Karpas-422 (cell line): ENCODE results near the gene CINP. TPM values are rescaled to one million over a fixed set of nuclear protein-coding genes. Genes with fewer than 3 reads are reported as not detected.
"Not testable (repeated sequence)": the region's sequence is repeated elsewhere in the genome, so short reads cannot be mapped to it uniquely, and the experiment has no call there.

Experiments used
- DNase-seq: peaks from one replicate; pipeline ENCODE4 v3.0.0-alpha.2; 2015
- H2AFZ ChIP-seq: fragments of 200-600 bp; sonication (generic); 2 replicates; pipeline ENCODE4 v1.6.1; 2014; ENCODE audit warnings: antibody characterized with exemption, low read length, mixed read lengths
- H3K27ac ChIP-seq: fragments of 200-600 bp; sonication (generic); 2 replicates; pipeline ENCODE4 v1.5.1; 2014; ENCODE audit warnings: mild to moderate bottlenecking, low read length, moderate library complexity
- H3K27me3 ChIP-seq: fragments of 200-600 bp; sonication (generic); 2 replicates; pipeline ENCODE4 v1.6.1; 2014; ENCODE audit warnings: low read length, mixed read lengths
- H3K36me3 ChIP-seq: fragments of 200-600 bp; sonication (generic); 2 replicates; pipeline ENCODE4 v1.6.1; 2014; ENCODE audit warnings: low read length, mixed read lengths; ENCODE audit not compliant: insufficient read depth
- H3K4me1 ChIP-seq: fragments of 200-600 bp; sonication (generic); 2 replicates; pipeline ENCODE4 v1.6.1; 2014; ENCODE audit warnings: mild to moderate bottlenecking, low read length, mixed read lengths
- H3K4me2 ChIP-seq: fragments of 200-600 bp; sonication (generic); 2 replicates; pipeline ENCODE4 v1.6.1; 2014; ENCODE audit warnings: low read length, low read depth, mild to moderate bottlenecking; ENCODE audit not compliant: poor library complexity, severe bottlenecking
- H3K4me3 ChIP-seq: fragments of 200-600 bp; sonication (generic); 2 replicates; pipeline ENCODE4 v1.5.1; 2014; ENCODE audit warnings: mild to moderate bottlenecking, antibody characterized with exemption, low read length, mixed read lengths
- H3K79me2 ChIP-seq: fragments of 200-600 bp; sonication (generic); 2 replicates; pipeline ENCODE4 v1.6.1; 2014; ENCODE audit warnings: mild to moderate bottlenecking, low read length, mixed read lengths
- H3K9ac ChIP-seq: fragments of 200-600 bp; sonication (generic); 2 replicates; pipeline ENCODE4 v1.6.0; 2014; ENCODE audit warnings: low read length
- H3K9me2 ChIP-seq: fragments of 200-600 bp; sonication (generic), shearing (Covaris generic); replicated peaks from 2 replicates; pipeline ENCODE4 v1.6.0; 2014; ENCODE audit warnings: mild to moderate bottlenecking, low read length, moderate library complexity; ENCODE audit not compliant: insufficient read depth
- H3K9me3 ChIP-seq: fragments of 300-700, 200-600 bp; sonication (generic); 2 replicates; pipeline ENCODE4 v1.6.1; 2014; ENCODE audit warnings: low read length, mixed read lengths
- H4K20me1 ChIP-seq: fragments of 200-600 bp; sonication (generic); 2 replicates; pipeline ENCODE4 v1.6.1; 2014; ENCODE audit warnings: mild to moderate bottlenecking, antibody characterized with exemption, low read length, low read depth; ENCODE audit not compliant: insufficient read depth
- total RNA-seq: library from RNA; depleted of rRNA; stranded (reverse); fragments of >200 nt; shearing (Covaris generic); gene quantifications from 2 replicates; pipeline ENCODE4 v1.2.3, GENCODE V29; 2014; ENCODE audit warnings: low replicate concordance

CINP gene
- total RNA-seq, 1 experiment from 2014 or later, result 37.9 TPM

- peaks cover 60% of the 10 kb centered on the region for H3K4me1 ChIP-seq
- H3K27me3 ChIP-seq, result no peaks in the 10 kb centered on the region
- H3K36me3 ChIP-seq, result 0 out of 2 replicates have a peak, but pooled peaks cover under 1% of the 10 kb centered on the region
- H3K4me3 ChIP-seq, result peak overlapping the region; percentile 71
- H4K20me1 ChIP-seq, result no peaks in the 10 kb centered on the region
- peak overlapping the region; percentile 96 for H3K4me2 ChIP-seq
- DNase-seq, result peak; percentile 98
- H2AFZ ChIP-seq, result peak overlapping the region; percentile 97
- peaks cover 27% of the 10 kb centered on the region for H3K79me2 ChIP-seq
- H3K9me2 ChIP-seq, result no peaks in the 10 kb centered on the region
- H3K27ac ChIP-seq, result no peak overlapping the region
- no peaks in the 10 kb centered on the region for H3K9me3 ChIP-seq
- H3K9ac ChIP-seq, result peak overlapping the region; percentile 73
Observed at GRCh38 chr14:102316743-102317563, 45.7 kb downstream of the CINP start.

GRCh38 chr14:102316338-102316742 is 46.4 kb downstream of the CINP start:
- Histone ChIP-seq H3K79me2 (peaks cover 21% of the 10 kb centered on the region), H3K4me2 (peak overlapping the region; percentile 96), H3K36me3 (no peaks in the 10 kb centered on the region), H3K27me3 (no peaks in the 10 kb centered on the region), H3K9me3 (no peaks in the 10 kb centered on the region), H3K9ac (peak overlapping the region; percentile 73), H2AFZ (peak overlapping the region; percentile 97), H3K27ac (no peak overlapping the region), H4K20me1 (no peaks in the 10 kb centered on the region), H3K4me3 (peak overlapping the region; percentile 71), H3K9me2 (no peaks in the 10 kb centered on the region), H3K4me1 (peaks cover 59% of the 10 kb centered on the region)
- peak; percentile 77 for DNase-seq

- DNase-seq, result no peak
- H4K20me1 ChIP-seq, result no peaks in the 10 kb centered on the region
- peaks cover 9% of the 10 kb centered on the region for H3K79me2 ChIP-seq
- no peaks in the 10 kb centered on the region for H3K27me3 ChIP-seq
- no peak overlapping the region for H3K9ac ChIP-seq
- no peaks in the 10 kb centered on the region for H3K9me3 ChIP-seq
- H3K4me1 ChIP-seq, result peaks cover 47% of the 10 kb centered on the region
- no peak overlapping the region; the same call in 1 of the 2 replicates for H3K4me3 ChIP-seq
- H3K4me2 ChIP-seq, result no peak overlapping the region
- H3K36me3 ChIP-seq, result no peaks in the 10 kb centered on the region
- H3K27ac ChIP-seq, result no peak overlapping the region
- H3K9me2 ChIP-seq, result no peaks in the 10 kb centered on the region
- no peak overlapping the region for H2AFZ ChIP-seq
Observed at GRCh38 chr14:102315121-102315520, 47.6 kb downstream of the CINP start.

- Histone ChIP-seq H3K36me3 (no peaks in the 10 kb centered on the region), H3K27ac (no peak overlapping the region), H3K4me3 (peak overlapping the region; percentile 71), H3K4me2 (peak overlapping the region; percentile 88), H3K4me1 (peaks cover 47% of the 10 kb centered on the region), H3K79me2 (peaks cover 6% of the 10 kb centered on the region), H3K9ac (peak overlapping the region; percentile 63), H4K20me1 (no peaks in the 10 kb centered on the region), H3K27me3 (no peaks in the 10 kb centered on the region), H3K9me3 (no peaks in the 10 kb centered on the region), H2AFZ (peak overlapping the region; percentile 88), H3K9me2 (no peaks in the 10 kb centered on the region)
- peak; percentile 94 for DNase-seq
Observed at GRCh38 chr14:102314242-102315011, 48.3 kb downstream of the CINP start.

GRCh38 chr14:102304611-102305506 is 57.8 kb downstream of the CINP start, which contains the start of gene MOK:
Gene MOK, minus strand, starts transcription at chr14:102305164. Its CDS starts 196 bp downstream, at chr14:102304968.
- DNase-seq, result peak; percentile 99
- H3K79me2 ChIP-seq, result no peaks in the 10 kb centered on the region
- H3K9me2 ChIP-seq, result no peaks in the 10 kb centered on the region
- peak within 1 kb of the TSS; percentile 72 for H3K4me3 ChIP-seq
- peak within 1 kb of the TSS; percentile 95 for H2AFZ ChIP-seq
- H3K27me3 ChIP-seq, result no peaks in the 10 kb centered on the region
- H4K20me1 ChIP-seq, result no peaks in the 10 kb centered on the region
- no peaks in the 10 kb centered on the region for H3K9me3 ChIP-seq
- H3K9ac ChIP-seq, result peak within 1 kb of the TSS; percentile 58
- peak within 1 kb of the TSS; percentile 85 for H3K4me2 ChIP-seq
- peaks cover 9% of the 10 kb centered on the region for H3K4me1 ChIP-seq
- no peaks in the 10 kb centered on the region for H3K36me3 ChIP-seq
- H3K27ac ChIP-seq, result no peak within 1 kb of the TSS

- H3K27ac ChIP-seq, result no peak overlapping the region
- H3K27me3 ChIP-seq, result no peaks in the 10 kb centered on the region
- no peak for DNase-seq
- H3K9me2 ChIP-seq, result no peaks in the 10 kb centered on the region
- no peak overlapping the region for H3K9ac ChIP-seq
- H3K4me3 ChIP-seq, result no peak overlapping the region
- H3K4me2 ChIP-seq, result peak overlapping the region; percentile 85
- H3K9me3 ChIP-seq, result no peaks in the 10 kb centered on the region
- H2AFZ ChIP-seq, result no peak overlapping the region
- no peaks in the 10 kb centered on the region for H3K79me2 ChIP-seq
- peaks cover 9% of the 10 kb centered on the region for H3K4me1 ChIP-seq
- H4K20me1 ChIP-seq, result no peaks in the 10 kb centered on the region
- no peaks in the 10 kb centered on the region for H3K36me3 ChIP-seq
Observed at GRCh38 chr14:102303664-102304063, 59.0 kb downstream of the CINP start.

- not testable (repeated sequence) for H3K27me3 ChIP-seq, H3K36me3 ChIP-seq, H3K9ac ChIP-seq, H3K27ac ChIP-seq, H3K4me3 ChIP-seq, H2AFZ ChIP-seq, H3K9me2 ChIP-seq, H3K4me1 ChIP-seq, H3K9me3 ChIP-seq, H3K79me2 ChIP-seq, H3K4me2 ChIP-seq, H4K20me1 ChIP-seq
- peak; percentile 58 for DNase-seq
Observed at GRCh38 chr14:102298303-102299070, 64.2 kb downstream of the CINP start.
